ENCODE results near the gene REPIN1. TPM values are rescaled to one million over a fixed set of nuclear protein-coding genes. Genes with fewer than 3 reads are reported as not detected.

The REPIN1 gene
- total and polyA plus RNA-seq, 9 of the 15 experiments (the other 6 are each of a cell fraction or from before 2014, with no cell fraction given), result 8.1 to 283 (median 94.3) TPM

DNA sequence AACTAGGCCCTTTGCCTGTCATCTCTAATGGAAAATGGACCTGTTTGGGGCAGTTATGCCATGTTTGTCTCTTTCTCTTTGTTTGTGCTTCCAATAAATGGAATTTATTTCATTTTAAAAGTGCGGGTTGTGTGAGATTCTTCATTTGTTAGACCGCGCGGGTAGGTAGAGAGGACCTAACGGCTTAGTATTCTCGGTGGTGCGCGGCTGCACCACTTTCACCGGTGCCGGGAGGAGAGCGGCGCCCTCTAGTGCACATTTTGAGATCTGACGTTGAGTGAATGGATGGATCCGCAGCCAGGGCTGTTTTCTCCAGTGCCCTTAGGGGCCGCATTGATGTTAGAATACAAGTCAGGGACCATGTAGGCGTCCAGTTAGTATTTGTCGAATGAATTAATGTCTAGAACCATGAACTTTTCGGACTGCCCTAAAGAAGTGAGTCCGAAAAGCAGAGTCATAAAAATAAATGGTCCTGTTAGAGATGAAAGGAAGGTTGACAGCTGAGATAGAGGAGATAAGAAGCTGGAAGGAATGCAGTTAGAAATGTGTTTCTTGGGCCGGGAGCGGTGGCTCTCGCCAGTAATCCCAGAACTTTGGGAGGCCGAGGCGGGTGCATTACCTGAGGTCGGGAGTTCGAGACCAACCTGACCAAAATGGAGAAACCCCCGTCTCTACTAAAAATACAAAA is 52.5 kb downstream of the REPIN1 start (continued):
- TF ChIP-seq MTA2 (IDR thresholded peaks at IDR 0.05; ENCODE audit: low read depth) (no peak), NFXL1 (CRISPR knock-in tag; IDR thresholded peaks at IDR 0.05) (no peak), SMAD3 (CRISPR knock-in tag; conservative IDR thresholded peaks at IDR 0.05) (0 out of 2 replicates have a peak, but pooled peaks have one; percentile 8), PTBP1 (IDR thresholded peaks at IDR 0.05; ENCODE audit: low read depth, low read length) (no peak), SIX5 (IDR thresholded peaks at IDR 0.05; ENCODE audit: borderline replicate concordance in 1 of 2, insufficient read depth in 1 of 2, low read depth in 1 of 2, low read length in 2 of 2) (no peak), POLR2B (IDR thresholded peaks at IDR 0.05; ENCODE audit: low read depth, partially characterized antibody) (no peak), ZNF589 (CRISPR knock-in tag; IDR thresholded peaks at IDR 0.05; ENCODE audit: low read depth) (no peak), C11orf30 (IDR thresholded peaks at IDR 0.05; ENCODE audit: low read depth) (no peak), PCBP2 (IDR thresholded peaks at IDR 0.05; ENCODE audit: low read depth, low read length, poor library complexity, severe bottlenecking) (no peak), HSF4 (CRISPR knock-in tag; IDR thresholded peaks at IDR 0.05; ENCODE audit: borderline replicate concordance) (no peak), NCOR1 (IDR thresholded peaks at IDR 0.05) (no peak), FOS (IDR thresholded peaks at IDR 0.05; ENCODE audit: extremely low read depth, insufficient read length) (no peak), FOXA1 (IDR thresholded peaks at IDR 0.05; ENCODE audit: borderline replicate concordance) (no peak), BCL6 (CRISPR knock-in tag; IDR thresholded peaks at IDR 0.05) (no peak), SMARCA5 (IDR thresholded peaks at IDR 0.05) (no peak; the same call in 1 of the 2 replicates), WHSC1 (IDR thresholded peaks at IDR 0.05; ENCODE audit: low read length) (no peak), ZNF436 (CRISPR knock-in tag; IDR thresholded peaks at IDR 0.05) (no peak), GTF2F1 (IDR thresholded peaks at IDR 0.05; ENCODE audit: low read depth, low read length) (no peak)
- TF ChIP-seq, protein P1, sequence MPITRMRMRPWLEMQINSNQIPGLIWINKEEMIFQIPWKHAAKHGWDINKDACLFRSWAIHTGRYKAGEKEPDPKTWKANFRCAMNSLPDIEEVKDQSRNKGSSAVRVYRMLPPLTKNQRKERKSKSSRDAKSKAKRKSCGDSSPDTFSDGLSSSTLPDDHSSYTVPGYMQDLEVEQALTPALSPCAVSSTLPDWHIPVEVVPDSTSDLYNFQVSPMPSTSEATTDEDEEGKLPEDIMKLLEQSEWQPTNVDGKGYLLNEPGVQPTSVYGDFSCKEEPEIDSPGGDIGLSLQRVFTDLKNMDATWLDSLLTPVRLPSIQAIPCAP (CRISPR knock-in tag; IDR thresholded peaks at IDR 0.05; ENCODE audit: borderline replicate concordance), result no peak
- TF ChIP-seq, protein P2, sequence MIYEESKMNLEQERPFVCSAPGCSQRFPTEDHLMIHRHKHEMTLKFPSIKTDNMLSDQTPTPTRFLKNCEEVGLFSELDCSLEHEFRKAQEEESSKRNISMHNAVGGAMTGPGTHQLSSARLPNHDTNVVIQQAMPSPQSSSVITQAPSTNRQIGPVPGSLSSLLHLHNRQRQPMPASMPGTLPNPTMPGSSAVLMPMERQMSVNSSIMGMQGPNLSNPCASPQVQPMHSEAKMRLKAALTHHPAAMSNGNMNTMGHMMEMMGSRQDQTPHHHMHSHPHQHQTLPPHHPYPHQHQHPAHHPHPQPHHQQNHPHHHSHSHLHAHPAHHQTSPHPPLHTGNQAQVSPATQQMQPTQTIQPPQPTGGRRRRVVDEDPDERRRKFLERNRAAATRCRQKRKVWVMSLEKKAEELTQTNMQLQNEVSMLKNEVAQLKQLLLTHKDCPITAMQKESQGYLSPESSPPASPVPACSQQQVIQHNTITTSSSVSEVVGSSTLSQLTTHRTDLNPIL (CRISPR knock-in tag; IDR thresholded peaks at IDR 0.05), result no peak
- TF ChIP-seq, protein P3, sequence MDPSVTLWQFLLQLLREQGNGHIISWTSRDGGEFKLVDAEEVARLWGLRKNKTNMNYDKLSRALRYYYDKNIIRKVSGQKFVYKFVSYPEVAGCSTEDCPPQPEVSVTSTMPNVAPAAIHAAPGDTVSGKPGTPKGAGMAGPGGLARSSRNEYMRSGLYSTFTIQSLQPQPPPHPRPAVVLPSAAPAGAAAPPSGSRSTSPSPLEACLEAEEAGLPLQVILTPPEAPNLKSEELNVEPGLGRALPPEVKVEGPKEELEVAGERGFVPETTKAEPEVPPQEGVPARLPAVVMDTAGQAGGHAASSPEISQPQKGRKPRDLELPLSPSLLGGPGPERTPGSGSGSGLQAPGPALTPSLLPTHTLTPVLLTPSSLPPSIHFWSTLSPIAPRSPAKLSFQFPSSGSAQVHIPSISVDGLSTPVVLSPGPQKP (CRISPR knock-in tag; IDR thresholded peaks at IDR 0.05), result no peak
- TF ChIP-seq, protein P4, sequence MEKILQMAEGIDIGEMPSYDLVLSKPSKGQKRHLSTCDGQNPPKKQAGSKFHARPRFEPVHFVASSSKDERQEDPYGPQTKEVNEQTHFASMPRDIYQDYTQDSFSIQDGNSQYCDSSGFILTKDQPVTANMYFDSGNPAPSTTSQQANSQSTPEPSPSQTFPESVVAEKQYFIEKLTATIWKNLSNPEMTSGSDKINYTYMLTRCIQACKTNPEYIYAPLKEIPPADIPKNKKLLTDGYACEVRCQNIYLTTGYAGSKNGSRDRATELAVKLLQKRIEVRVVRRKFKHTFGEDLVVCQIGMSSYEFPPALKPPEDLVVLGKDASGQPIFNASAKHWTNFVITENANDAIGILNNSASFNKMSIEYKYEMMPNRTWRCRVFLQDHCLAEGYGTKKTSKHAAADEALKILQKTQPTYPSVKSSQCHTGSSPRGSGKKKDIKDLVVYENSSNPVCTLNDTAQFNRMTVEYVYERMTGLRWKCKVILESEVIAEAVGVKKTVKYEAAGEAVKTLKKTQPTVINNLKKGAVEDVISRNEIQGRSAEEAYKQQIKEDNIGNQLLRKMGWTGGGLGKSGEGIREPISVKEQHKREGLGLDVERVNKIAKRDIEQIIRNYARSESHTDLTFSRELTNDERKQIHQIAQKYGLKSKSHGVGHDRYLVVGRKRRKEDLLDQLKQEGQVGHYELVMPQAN (IDR thresholded peaks at IDR 0.05; ENCODE audit: borderline replicate concordance), result no peak
- TF ChIP-seq, protein P5, sequence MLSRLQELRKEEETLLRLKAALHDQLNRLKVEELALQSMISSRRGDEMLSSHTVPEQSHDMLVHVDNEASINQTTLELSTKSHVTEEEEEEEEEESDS (CRISPR knock-in tag; IDR thresholded peaks at IDR 0.05), result no peak

All from K562 (cell line).